Upper lobe of left lung (tissue), 4 donors: Measurements from ENCODE around the gene CLPSL1.

ENCODE experiments used
- EP300 ChIP-seq, 4 donors: sonication (generic); formaldehyde crosslinking; IDR thresholded peaks; one replicate each; pipeline ENCODE4 v1.5.1; 2017; ENCODE audit warnings: antibody characterized with exemption in 4 of 4, control low read depth in 2 of 4
- POLR2A ChIP-seq, 4 donors: fragments of 450-650 bp; IDR thresholded peaks; one replicate each; pipeline ENCODE4 v1.5.1; 2016 to 2017; ENCODE audit warnings: antibody characterized with exemption in 4 of 4, mild to moderate bottlenecking in 2 of 4
- POLR2AphosphoS5 ChIP-seq, 2 donors: sonication (generic); formaldehyde crosslinking; IDR thresholded peaks; one replicate each; pipeline ENCODE4 v1.5.1; 2017; ENCODE audit warnings: antibody characterized with exemption in 2 of 2
- TF ChIP-seq, protein P1 (sequence below), 6 experiments: fragments of 450-650 bp in 4 of 6; fragments of 200-600 bp in 2 of 6; sonication (generic) in 2 of 6; IDR thresholded peaks; one replicate each; pipeline ENCODE4 v1.5.1; 2016 to 2019; ENCODE audit warnings: antibody characterized with exemption in 6 of 6

- TF ChIP-seq, protein P1, sequence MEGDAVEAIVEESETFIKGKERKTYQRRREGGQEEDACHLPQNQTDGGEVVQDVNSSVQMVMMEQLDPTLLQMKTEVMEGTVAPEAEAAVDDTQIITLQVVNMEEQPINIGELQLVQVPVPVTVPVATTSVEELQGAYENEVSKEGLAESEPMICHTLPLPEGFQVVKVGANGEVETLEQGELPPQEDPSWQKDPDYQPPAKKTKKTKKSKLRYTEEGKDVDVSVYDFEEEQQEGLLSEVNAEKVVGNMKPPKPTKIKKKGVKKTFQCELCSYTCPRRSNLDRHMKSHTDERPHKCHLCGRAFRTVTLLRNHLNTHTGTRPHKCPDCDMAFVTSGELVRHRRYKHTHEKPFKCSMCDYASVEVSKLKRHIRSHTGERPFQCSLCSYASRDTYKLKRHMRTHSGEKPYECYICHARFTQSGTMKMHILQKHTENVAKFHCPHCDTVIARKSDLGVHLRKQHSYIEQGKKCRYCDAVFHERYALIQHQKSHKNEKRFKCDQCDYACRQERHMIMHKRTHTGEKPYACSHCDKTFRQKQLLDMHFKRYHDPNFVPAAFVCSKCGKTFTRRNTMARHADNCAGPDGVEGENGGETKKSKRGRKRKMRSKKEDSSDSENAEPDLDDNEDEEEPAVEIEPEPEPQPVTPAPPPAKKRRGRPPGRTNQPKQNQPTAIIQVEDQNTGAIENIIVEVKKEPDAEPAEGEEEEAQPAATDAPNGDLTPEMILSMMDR (IDR thresholded peaks at IDR 0.05), result no peak
- no peak for TF ChIP-seq POLR2AphosphoS5 (IDR thresholded peaks at IDR 0.05)
- no peak for TF ChIP-seq POLR2A (IDR thresholded peaks at IDR 0.05)
- no peak for TF ChIP-seq EP300 (IDR thresholded peaks at IDR 0.05)
Observed at GRCh38 chr6:35817515-35817914, 36.7 kb downstream of the CLPSL1 start.
